Mononuclear cell (primary cell): ENCODE results near the gene CPT2. TPM values are rescaled to one million over a fixed set of nuclear protein-coding genes. Genes with fewer than 3 reads are reported as not detected.

Experiments used
- H3K27me3 ChIP-seq: 2 replicates; pipeline ENCODE4 v1.6.0; 2011; ENCODE audit warnings: low read length, control low read depth; ENCODE audit not compliant: insufficient read depth
- H3K4me1 ChIP-seq: 2 replicates; pipeline ENCODE4 v1.5.1; 2011; ENCODE audit warnings: mild to moderate bottlenecking, low read length, control low read depth; ENCODE audit not compliant: insufficient read depth
- H3K4me3 ChIP-seq: 2 replicates; pipeline ENCODE4 v1.5.1; 2011; ENCODE audit warnings: mild to moderate bottlenecking, low read length, moderate library complexity
- H3K9me3 ChIP-seq: 2 replicates; pipeline ENCODE4 v1.5.1; 2011; ENCODE audit warnings: low read depth, mild to moderate bottlenecking, control low read depth, low read length
- total RNA-seq: library from RNA; depleted of rRNA; stranded (reverse); fragments of >200 nt; gene quantifications from one replicate; pipeline ENCODE4 v1.2.3, GENCODE V29; 2012

Gene CPT2
- 13.7 TPM for total RNA-seq

DNA sequence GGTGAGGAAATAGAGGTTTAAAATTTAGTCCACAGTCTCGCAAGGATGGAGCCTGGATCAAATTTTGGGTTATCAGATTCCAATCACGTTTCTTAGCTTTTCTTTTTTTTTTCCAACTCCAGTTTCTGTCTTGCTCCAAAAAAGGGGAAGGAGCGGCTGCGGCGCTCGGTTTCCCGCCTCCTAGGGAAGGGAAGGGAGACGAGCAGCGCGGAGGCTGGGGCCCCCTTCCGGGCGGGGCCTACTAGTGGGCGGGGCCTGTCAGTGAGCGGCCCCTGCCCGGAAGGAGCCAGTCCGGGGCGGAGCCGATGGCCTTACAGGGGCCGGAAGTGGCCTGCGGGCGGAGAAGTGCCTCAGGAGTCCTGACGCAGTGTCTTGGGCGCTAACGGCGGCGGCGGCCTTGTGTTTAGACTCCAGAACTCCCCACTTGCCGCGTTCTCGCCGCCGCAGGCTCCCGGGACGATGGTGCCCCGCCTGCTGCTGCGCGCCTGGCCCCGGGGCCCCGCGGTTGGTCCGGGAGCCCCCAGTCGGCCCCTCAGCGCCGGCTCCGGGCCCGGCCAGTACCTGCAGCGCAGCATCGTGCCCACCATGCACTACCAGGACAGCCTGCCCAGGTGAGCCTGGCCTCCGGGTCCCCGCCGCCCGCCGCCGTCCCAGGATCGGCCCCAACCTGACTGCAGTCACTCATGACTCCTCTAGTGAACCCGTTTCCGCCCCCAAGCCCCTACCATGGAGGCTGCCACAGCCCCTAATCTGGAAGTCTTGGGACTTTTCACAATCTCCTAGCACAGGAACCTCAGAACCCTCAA lies at the start of gene CPT2:
TSS of gene CPT2 (plus strand) at position 340 of the 806 bp plus-strand sequence. CDS start at position 460, 120 bp downstream.
- peak within 1 kb of the TSS; percentile 81 for H3K4me3 ChIP-seq
- H3K9me3 ChIP-seq = no peaks in the 10 kb centered on the region
- peaks cover 26% of the 10 kb centered on the region for H3K4me1 ChIP-seq
- H3K27me3 ChIP-seq = no peaks in the 10 kb centered on the region

DNA sequence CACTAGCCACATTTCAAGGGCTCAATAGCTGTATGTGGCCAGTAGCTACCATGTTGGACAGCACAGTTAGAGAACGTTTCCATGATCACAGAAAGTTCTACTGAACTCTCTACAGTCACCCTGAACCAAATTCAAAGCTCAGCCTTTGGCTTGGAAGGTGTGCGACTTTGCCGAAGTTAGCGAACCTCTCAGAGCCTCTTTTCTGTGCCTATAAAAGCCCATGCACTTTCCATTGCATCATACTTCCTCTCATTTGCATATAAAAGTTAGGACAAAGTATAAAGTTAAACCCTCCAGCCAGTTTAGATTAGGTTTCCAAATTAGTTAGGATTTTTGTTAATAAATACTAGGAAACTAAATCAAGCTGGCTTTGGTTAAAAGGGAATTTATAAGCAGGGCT lies 49.5 kb upstream of the CPT2 start:
- Histone ChIP-seq H3K27me3 (no peaks in the 10 kb centered on the region), H3K4me3 (no peak overlapping the region), H3K9me3 (no peaks in the 10 kb centered on the region), H3K4me1 (no peaks in the 10 kb centered on the region)

DNA sequence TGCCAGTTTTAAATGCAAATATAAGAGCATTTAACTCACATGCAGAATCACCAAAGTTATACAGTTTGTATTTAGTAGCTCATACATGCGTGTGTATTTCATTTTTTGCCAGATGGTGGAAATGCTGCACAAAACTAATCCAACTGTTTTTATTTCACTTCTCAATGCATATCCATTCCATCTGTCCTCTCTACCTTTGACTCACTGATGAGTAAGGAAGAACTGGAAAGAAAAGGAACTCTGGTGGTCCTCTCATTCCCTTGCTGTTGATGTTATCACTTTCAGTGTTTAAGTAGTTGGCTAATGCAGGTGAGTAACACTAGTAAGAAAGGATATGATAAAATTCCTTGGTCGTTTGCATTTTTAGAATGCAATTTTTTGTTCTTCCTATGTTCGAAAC lies 48.5 kb upstream of the CPT2 start:
- Histone ChIP-seq H3K4me1 (no peaks in the 10 kb centered on the region), H3K9me3 (no peaks in the 10 kb centered on the region), H3K27me3 (no peaks in the 10 kb centered on the region), H3K4me3 (no peak overlapping the region)

DNA sequence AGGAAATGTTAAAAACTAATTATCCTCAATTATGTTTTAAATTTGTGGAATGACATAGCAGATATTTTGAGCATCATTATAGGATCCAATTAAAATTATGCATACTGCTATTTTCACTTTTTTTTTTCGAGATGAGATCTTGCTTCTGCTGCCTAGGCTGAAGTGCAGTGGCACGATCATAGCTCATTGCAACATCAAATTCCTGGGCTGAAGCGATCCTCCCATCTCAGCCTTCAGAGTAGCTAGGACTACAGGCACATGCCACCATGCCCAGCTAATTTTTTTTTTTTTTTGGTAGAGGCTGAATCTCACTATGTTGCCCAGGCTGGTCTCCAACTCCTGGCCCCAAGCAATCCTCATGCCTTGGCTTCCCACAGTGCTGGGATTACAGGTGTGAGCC lies 42.9 kb upstream of the CPT2 start:
- Histone ChIP-seq H3K4me3 (no peak overlapping the region), H3K9me3 (no peaks in the 10 kb centered on the region), H3K4me1 (no peaks in the 10 kb centered on the region), H3K27me3 (no peaks in the 10 kb centered on the region)

DNA sequence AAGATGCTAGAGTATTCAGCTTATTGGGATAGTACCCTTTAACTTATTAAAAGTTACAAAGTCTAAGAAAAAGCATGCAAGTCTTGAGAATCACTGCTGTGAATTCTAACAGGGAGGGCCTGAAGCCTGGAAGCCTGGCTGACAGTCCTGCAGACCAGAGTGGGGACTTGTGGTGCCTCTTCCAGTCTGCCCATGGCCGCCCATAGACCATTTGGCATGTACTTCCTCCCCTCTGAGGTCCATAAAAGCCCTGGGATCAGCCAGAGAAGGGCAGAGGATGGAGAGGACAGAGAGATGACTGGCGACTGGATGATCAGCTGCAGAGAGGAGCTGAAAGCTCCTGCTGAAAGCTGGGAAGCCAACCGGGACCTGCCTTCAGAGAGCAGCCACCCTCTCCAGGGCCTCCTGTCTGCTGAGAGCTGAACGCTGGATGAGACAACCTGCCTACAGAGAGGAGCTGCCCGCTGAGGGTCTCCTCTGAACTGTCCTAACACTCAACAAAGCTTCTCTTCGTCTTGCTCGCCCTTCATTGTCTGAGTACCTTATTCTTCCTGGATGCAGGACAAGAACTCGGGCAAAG lies 41.7 kb upstream of the CPT2 start:
- Histone ChIP-seq H3K4me3 (no peak overlapping the region), H3K27me3 (no peaks in the 10 kb centered on the region), H3K4me1 (no peaks in the 10 kb centered on the region), H3K9me3 (no peaks in the 10 kb centered on the region)

DNA sequence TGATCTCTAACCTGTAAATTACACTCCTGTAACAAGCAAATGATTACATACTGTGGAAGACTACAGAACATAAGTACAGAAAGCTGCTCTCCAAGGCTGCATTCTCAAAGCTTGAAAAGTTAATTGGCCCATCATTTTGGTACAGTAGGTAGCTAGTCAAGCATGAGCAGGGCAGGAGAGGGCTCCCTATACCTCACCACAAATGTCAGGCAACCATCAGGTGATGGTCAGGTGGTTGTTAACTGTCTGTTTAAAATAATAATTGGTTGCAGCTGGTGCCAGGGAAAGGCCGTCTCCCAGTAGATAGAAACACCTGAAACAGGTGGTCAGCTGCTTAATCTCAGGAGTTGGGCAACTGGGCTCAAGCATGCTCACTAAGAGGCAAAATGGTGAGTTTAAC lies 41.1 kb upstream of the CPT2 start:
- no peaks in the 10 kb centered on the region for H3K27me3 ChIP-seq
- no peak overlapping the region for H3K4me3 ChIP-seq
- H3K4me1 ChIP-seq = no peaks in the 10 kb centered on the region
- H3K9me3 ChIP-seq = no peaks in the 10 kb centered on the region

DNA sequence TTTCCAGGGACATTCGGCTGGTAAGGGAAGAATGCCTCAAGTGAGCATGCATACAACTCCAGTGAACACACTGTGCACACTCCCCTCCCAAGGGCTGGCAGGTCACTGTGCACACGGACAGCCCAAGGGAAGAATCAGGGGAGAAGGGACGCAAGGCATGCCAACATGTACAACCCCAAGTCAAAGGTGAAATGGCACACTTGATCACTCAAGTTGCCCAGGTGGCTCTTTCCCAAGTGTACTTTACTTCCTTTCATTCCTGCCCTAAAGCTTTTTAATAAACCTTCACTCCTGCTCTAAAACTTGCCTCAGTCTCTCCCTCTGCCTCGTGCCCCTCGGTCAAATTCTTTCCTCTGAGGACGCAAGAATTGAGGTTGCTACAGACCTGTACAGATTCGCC lies 40.7 kb upstream of the CPT2 start:
- H3K9me3 ChIP-seq = no peaks in the 10 kb centered on the region
- no peaks in the 10 kb centered on the region for H3K27me3 ChIP-seq
- no peaks in the 10 kb centered on the region for H3K4me1 ChIP-seq
- no peak overlapping the region for H3K4me3 ChIP-seq

DNA sequence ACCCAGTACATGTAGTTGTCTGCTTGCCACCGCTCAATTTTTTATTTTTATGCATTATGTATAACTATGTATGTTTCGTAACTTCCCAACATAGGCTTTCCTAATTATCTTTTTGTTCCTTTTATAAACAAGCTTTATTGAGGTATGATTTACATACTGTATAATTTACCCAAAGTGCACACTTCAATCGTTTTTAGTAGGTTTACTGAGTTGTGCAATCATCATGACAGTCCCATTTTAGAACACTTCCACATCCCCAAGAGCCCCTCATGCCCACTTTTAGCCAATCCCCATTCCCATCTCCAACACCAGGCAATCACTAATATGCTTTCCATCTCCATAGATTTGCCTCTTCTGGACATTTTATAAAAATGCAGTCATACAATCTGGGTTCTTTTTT lies 39.8 kb upstream of the CPT2 start:
- Histone ChIP-seq H3K9me3 (no peaks in the 10 kb centered on the region), H3K27me3 (no peaks in the 10 kb centered on the region), H3K4me3 (no peak overlapping the region), H3K4me1 (no peaks in the 10 kb centered on the region)

DNA sequence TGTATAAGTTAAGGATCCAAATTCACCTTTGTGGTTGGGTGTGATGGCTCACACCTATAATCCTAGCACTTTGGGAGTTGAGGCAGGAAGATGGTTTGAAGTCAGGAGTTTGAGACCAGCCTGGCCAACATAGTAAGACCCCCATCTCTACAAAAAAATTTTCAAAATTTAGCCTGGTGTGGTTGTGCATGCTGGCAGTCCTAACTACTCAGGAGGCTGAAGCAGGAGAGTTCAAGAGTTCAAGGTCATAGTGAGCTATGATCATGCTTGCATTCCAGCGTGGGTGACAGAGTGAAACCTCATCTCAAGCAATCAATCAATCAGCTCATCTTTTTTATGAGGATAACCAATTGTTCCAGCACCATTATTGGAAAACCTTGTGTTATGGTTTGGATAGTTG lies 37.7 kb upstream of the CPT2 start:
- peaks cover 2% of the 10 kb centered on the region for H3K27me3 ChIP-seq
- H3K9me3 ChIP-seq = no peaks in the 10 kb centered on the region
- H3K4me1 ChIP-seq = no peaks in the 10 kb centered on the region
- H3K4me3 ChIP-seq = no peak overlapping the region

DNA sequence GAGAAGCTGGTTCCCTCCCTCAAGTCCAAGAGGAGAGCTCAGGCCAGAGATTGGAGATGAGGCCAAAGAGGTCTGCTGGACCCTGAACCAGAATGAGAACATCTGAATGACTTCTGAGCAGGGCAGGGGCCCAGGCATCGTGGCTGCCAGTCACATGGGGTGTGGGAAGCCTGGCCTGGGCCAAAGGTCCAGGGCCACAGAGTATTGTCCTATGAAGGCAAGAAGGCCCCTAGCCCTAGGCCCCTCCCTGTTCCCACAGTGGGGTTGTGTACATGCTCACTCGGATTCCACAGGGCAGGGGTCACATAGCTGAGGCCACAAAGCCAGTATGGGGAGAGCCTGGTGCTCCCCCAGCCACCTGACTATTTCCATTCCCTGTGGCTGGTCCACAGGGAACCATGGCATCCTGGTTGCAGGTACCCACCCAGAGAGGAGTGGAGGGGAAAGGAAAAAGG lies 35.7 kb upstream of the CPT2 start:
- no peaks in the 10 kb centered on the region for H3K4me1 ChIP-seq

DNA sequence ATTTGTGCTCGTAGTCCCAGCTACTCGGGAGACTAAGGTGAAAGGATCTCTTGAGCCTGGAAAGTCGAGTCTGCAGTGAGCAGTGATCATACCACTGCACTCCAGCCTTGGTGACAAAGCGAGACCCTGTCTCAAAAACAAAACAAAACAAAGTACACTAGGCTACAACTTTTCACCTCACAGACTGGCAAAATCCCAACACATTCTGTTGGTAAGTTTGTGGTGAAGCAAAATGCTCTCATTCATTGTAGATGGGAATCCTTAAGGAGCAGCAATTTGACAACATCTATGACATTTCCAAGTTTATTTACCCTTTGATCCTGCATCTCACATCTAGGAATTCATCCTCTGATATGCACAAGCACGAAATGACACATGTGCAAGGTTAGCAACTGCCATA lies 34.0 kb upstream of the CPT2 start:
- Histone ChIP-seq H3K27me3 (peaks cover 2% of the 10 kb centered on the region), H3K9me3 (no peaks in the 10 kb centered on the region), H3K4me1 (no peaks in the 10 kb centered on the region), H3K4me3 (no peak overlapping the region)

More for the DNA sequence above, 35.7 kb upstream of the CPT2 start:
- peaks cover 2% of the 10 kb centered on the region for H3K27me3 ChIP-seq
- no peaks in the 10 kb centered on the region for H3K9me3 ChIP-seq
- no peak overlapping the region for H3K4me3 ChIP-seq

DNA sequence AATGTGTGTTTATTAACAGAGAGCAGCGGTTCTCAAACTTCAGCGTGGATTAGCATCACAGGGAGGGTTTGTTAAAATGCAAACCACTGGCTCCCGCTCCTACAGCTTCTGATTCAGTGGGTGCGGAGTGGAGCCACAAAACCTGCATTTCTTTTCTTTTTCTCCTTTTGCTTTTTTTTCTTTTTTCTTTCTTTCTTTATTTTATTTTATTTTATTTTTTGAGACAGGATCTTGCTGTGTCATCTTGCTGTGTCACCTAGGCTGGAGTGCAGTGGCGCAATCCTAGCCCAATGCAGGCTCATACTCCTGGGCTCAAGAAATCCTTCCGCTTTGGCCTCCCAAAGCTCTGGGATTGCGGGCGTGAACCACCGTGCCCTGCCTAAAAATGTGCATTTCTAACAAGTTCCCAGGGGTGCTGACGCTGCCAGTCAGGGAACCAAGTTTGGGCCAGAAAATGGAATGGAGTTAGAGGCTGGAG lies 33.3 kb upstream of the CPT2 start:
- H3K4me3 ChIP-seq = no peak overlapping the region
- H3K27me3 ChIP-seq = peaks cover 2% of the 10 kb centered on the region
- H3K4me1 ChIP-seq = no peaks in the 10 kb centered on the region
- H3K9me3 ChIP-seq = no peaks in the 10 kb centered on the region

DNA sequence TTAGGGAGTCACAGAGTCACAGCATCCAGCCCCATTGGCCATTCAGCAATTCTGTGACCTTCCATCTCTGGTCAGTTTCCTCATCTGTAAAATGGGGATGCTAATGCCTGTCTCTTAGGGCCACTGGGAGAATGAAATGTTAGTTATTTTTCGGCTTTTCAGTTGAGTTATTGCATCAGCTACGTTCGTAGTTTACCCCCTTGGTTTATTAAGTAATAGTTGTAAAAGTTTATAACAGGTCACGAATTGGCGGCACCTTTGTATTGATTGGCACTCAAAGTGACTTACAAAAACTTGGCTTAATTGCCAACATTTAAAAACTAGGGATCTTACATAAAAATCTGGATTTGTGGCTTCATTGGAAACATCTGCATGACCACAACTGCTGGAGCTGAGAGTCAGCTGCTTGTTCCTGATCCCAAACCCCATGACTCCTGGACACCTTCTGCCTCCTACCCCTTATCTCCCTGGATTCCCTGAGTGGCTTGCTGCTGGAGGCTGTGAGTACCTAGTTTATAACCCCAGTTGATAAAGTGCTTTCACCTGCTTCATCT lies 31.1 kb upstream of the CPT2 start:
- no peaks in the 10 kb centered on the region for H3K4me1 ChIP-seq
- peaks cover 2% of the 10 kb centered on the region for H3K27me3 ChIP-seq
- H3K9me3 ChIP-seq = no peaks in the 10 kb centered on the region
- no peak overlapping the region for H3K4me3 ChIP-seq

DNA sequence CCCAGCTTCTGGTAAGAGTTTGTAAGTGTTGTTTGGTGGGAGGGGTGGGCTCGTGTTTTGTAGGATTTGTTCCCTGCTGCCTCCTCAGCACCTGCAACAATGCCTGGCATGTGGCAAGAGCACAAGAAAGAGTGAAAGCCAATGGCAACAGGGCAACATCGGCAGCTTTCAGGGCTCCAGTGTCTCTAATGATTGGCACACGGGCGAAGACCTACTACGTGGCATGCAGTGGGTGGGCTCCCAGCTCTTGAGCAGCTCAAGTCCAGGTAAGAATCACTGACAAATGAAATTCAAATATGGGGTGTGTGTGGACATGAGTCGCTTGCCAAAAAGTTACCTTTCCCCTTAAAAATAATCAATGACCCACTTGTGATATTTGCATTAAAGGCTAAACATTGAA lies 30.3 kb upstream of the CPT2 start:
- no peaks in the 10 kb centered on the region for H3K4me1 ChIP-seq
- H3K9me3 ChIP-seq = no peaks in the 10 kb centered on the region
- H3K4me3 ChIP-seq = no peak overlapping the region
- peaks cover 2% of the 10 kb centered on the region for H3K27me3 ChIP-seq

DNA sequence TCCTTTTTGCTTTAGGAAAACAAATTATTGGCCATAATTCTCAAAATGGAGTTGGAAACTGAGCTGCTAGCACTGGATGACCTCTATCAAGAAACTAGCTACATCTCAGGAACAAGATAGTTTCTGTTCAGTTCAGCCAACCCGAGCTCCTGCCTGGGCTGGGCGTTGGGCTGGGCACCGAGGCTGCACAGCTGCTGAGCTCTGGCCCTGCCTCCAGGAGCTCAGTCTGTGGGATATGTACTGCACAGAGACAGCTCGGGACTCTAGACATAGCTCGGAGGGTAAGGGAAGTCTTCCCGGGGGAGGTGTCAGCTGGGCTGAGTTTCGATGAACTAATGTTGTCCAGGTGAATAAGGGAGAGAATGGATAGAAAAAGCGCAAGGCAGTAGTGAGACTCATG lies 29.7 kb upstream of the CPT2 start:
- no peaks in the 10 kb centered on the region for H3K9me3 ChIP-seq
- peaks cover 2% of the 10 kb centered on the region for H3K27me3 ChIP-seq
- H3K4me3 ChIP-seq = no peak overlapping the region
- no peaks in the 10 kb centered on the region for H3K4me1 ChIP-seq
